Cerebellar cortex (tissue), 1 donor: ENCODE measurements around the gene SH2D6.

Experiments
- DNase-seq: peaks from one replicate; pipeline ENCODE4 v3.0.0-alpha.2; 2015; ENCODE audit warnings: low spot score

The SH2D6 gene

DNA sequence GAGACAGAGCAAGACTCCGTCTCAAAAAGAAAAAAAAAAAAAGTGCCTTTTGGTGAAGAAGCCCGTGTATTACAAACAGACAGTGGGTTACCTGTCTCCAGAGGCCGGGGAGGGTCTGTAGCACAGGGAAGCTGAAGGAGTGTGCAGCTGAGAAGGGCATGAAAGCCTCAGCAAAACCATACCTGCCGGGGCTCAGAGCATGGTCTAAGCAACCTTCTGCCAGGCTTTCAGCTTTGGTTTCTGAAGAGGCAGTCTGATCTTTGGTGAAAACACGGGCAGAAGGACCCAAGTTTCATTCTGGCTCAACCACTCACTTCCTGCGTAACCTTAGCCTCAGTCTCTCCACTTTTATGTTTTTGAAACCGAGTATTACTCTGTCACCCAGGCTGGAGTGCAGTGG is 21.5 kb downstream of the SH2D6 start:
- DNase-seq, result no peak

DNA sequence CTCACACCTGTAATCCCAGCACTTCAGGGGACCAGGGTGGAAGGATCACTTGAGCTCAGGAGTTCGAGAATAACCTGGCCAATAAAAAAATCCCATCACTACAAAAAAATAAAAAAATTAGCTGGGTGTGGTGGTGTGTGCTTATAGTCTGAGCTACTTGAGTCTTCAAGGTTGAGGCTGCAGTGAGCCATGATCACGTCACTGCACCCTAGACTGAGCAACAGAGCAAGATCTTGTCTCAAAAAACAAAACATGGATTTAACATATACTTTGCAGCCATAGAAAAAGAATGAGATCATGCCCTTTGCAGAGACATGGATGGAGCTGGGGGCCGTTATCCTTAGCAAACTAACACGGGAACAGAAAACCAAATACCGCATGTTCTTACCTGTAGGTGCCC is 22.2 kb downstream of the SH2D6 start:
- no peak for DNase-seq

- DNase-seq, result no peak
Measured at GRCh38 chr2:85441864-85442263, 23.4 kb downstream of the SH2D6 start.

GRCh38 chr2:85444629-85445172 is 26.2 kb downstream of the SH2D6 start:
- no peak for DNase-seq

GRCh38 chr2:85445316-85446295 is 27.1 kb downstream of the SH2D6 start:
- no peak for DNase-seq

GRCh38 chr2:85446296-85447221 is 28.0 kb downstream of the SH2D6 start:
- peak; percentile 15 for DNase-seq

GRCh38 chr2:85447222-85447585 is 28.7 kb downstream of the SH2D6 start:
- peak; percentile 22 for DNase-seq

- no peak for DNase-seq
Measured at GRCh38 chr2:85448461-85449213, 30.1 kb downstream of the SH2D6 start.

DNA sequence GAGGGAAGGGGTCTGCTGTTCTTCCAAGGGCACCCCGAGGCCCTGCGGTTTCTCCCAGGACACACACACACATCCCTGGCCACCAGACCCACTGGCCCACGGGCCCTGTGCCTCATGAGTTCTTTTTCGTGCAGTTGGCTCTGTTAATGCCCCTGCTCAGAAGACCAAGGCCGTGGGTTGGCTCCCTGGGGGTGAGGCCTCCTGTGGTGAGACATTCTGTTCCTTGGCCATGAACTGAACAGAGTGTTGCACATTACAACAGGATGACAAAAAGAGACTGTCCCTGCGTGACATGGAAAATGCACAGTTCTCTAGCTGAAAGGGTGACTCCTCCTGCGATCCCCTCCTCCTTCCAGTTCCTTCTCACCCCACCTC is 30.7 kb downstream of the SH2D6 start:
- peak; percentile 23 for DNase-seq

DNA sequence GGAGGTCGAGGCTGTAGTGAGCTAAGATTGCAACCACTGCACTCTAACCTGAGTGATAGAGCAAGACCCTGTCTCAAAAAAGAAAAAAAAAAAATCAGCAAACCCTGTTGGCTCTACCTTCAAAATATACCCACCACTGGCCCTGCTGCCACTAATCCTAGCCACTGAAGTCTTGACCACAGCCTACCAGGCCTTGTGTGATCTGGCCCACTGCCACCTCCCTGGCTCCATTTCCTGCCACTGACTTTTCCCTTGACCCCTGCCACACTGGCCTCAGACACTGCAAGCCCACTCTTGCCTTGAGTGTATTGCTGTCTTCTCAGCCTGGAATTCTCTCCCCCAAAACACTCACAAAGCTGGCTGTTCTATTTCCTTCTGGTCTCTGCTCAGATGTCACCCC is 33.7 kb downstream of the SH2D6 start:
- no peak for DNase-seq

DNA sequence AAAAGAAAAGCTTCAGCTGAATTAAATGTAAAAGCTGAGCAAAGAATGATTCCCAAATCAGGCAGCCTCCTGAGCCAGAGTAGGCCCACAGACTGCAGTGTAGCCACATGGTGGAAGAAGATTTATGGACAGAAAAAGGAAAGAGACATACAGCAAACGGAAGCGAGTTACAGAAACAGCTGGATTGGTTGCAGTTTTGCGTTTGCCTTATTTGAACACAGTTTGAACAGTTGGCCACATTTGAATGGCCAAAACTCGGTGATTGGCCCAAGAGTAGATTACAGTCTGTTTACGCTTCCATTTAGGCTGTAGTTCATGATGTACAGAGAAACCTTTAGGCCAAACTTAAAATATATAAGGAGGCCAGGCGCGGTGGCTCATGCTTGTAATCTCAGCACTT is 35.1 kb downstream of the SH2D6 start:
- DNase-seq, result no peak

DNA sequence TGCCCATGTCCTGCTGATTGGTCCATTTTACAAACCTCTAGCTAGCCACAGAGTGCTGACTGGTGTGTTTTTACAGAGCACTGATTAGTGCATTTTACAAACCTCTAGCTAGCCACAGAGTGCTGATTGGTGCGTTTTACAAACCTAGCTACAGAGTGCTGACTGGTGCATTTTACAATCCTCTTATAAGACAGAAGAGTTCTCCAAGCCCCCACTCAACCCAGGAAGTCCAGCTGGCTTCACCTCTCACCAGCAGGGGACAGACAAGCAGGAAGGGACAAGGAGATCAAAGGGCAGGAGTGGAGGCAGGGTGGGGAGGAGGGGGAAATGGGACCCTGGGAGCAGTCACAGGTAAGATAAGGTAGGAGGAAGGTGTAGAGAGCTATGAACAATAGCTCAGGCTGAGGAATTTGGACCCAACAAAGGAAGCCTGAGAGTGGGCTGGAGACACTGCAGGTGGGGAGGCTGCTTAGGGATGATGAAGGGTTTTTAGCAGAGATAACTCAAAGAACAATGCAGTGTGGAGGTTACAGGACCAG is 37.1 kb downstream of the SH2D6 start:
- no peak for DNase-seq

DNA sequence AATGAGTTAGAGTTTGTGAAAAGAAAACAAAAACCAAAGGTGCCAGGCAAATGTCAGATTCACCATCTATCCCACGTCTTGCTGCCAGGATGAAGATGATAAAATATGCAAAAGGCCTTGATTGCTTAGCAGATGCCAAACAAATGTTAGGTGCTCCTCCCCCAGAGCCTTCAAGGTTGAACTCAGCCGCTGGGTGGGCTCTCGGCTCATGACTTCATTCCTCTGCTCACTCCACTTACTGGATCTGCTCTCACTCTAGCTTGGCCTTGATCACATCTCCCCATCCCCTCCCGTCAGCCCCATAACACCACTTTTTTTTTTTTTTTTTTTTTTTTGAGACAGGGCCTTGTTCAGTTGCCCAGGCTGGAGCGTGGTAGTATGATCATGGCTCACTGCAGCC is 38.5 kb downstream of the SH2D6 start:
- DNase-seq, result no peak

GRCh38 chr2:85457877-85458316 is 39.4 kb downstream of the SH2D6 start:
- no peak for DNase-seq

DNA sequence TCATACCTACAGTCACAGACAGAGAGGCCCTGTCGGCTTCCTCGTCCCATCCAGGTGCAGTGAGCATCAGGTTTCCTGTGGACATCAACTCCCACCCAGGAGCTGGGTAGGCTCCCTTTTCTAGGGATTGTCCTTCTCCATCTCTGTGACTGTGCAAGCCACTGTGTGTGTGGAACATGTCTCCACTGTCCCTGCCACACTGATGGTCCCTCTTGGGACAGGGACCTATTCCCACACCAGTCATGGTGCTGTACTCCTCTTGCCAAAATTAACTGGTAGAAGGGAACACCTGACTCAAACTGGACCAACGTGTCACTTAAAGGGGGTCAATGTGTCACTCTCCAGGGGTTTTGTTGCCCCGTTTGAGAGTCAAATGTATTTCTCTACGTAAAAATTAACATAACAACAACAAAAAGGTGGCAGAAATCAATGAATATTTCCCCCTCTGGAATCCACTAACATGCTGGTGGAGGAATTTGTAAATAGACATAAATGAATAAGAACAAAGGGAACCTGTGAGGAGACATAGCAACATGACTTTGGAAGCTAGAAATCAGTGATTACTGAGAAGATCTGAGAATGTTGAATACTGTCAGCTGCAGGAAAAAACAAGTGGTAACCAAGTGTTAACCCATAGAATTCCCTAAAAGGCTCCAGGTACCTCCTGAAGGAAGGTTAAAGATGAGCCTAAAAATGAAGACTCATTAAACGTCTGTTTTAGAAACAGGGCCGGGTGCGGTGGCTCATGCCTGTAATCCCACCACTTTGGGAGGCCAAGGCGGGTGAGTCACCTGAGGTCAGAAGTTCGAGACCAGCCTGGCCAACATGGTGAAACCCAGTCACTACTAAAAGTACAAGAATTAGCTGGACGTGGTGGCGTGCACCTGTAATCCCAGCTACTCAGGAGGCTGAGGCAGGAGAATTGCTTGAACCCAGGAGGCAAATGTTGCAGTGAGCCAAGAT is 40.4 kb downstream of the SH2D6 start:
- DNase-seq, result no peak

DNA sequence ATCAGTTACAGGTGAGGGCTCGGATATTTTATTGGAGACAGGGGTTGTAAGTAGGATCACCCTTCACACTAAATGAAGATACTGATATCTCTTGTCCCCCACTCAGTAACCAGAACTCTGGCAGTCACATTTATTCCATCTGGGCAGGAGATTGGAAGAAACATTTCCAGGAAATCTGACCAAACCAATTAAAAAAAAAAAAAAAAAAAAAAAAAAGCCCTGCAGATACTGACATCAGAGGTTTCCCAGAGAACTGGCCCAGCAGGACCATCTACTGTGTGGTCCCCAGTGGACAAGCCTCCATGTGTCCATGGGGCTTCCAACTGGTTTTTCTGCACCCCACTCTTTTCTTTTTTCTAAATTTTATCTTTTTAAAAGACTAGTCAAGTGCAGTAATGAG is 41.3 kb downstream of the SH2D6 start:
- DNase-seq, result no peak

GRCh38 chr2:85462322-85462721 is 43.8 kb downstream of the SH2D6 start:
- DNase-seq, result no peak

DNA sequence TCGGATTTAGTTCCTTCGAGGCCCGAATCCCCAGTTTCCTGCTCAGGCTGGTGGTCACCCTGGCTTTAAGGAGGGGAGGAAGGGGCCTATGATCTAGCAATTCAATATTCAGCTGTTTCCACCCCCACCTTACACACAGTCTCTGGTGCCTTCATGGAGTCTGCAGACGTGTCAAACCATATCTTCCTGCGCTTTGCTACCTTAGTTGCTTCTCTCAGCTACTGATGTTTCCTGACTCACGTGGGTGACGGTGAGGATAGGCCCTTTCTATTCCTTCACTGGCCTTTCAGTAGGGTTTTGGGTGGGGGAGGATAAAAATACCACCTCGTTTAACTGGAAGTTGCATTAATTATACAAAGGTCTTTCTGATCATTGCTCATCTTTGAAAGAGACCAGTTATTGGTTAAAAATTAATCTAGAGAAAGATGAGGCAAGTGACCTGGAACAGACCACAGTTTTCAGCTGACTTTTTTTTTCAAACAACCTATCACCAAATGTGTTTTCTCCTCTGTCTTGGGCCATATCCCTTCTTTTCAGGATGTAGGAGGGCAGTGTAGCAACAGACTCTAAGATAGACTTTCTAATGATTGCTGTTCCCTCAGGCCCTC is 49.7 kb downstream of the SH2D6 start:
- no peak for DNase-seq

- no peak for DNase-seq
Measured at GRCh38 chr2:85468704-85469349, 50.3 kb downstream of the SH2D6 start.
